Fibroblast of the aortic adventitia (primary cell): ENCODE data around the gene POLQ. TPM values are rescaled to one million over a fixed set of nuclear protein-coding genes. Genes with fewer than 3 reads are reported as not detected.
"Not testable (repeated sequence)": the region's sequence is repeated elsewhere in the genome, so short reads cannot be mapped to it uniquely, and the experiment has no call there.

ENCODE experiments used
- DNase-seq: peaks from one replicate; pipeline ENCODE4 v3.0.0-alpha.2; 2010; ENCODE audit warnings: low read depth
- H3K4me3 ChIP-seq: 2 replicates; pipeline ENCODE4 v1.5.1; 2011; ENCODE audit warnings: low read depth, mild to moderate bottlenecking, control low read depth, low read length, moderate library complexity
- CTCF ChIP-seq: IDR thresholded peaks from 2 replicates; pipeline ENCODE4 v1.5.1; 2011; ENCODE audit warnings: mild to moderate bottlenecking, low read length, control low read depth, inconsistent platforms; ENCODE audit not compliant: insufficient read depth
- total RNA-seq: library from RNA; depleted of rRNA; stranded (reverse); fragments of >200 nt; gene quantifications from 2 replicates; pipeline ENCODE4 v1.2.3, GENCODE V29; 2012; ENCODE audit warnings: low replicate concordance

The POLQ gene
- total RNA-seq, 1 donor: 10.1 TPM

GRCh38 chr3:121399820-121400219 lies 146.0 kb downstream of the POLQ start:
- H3K4me3 ChIP-seq: no peak overlapping the region
- TF ChIP-seq CTCF: no peak
- DNase-seq: no peak

- peak; percentile 4 for DNase-seq
- H3K4me3 ChIP-seq: not testable (repeated sequence)
Measured at GRCh38 chr3:121398051-121398450, 147.7 kb downstream of the POLQ start.

GRCh38 chr3:121395967-121396366 lies 149.8 kb downstream of the POLQ start:
- not testable (repeated sequence) for H3K4me3 ChIP-seq, DNase-seq

GRCh38 chr3:121388308-121388707 lies 157.5 kb downstream of the POLQ start:
- H3K4me3 ChIP-seq, DNase-seq: not testable (repeated sequence)

Other genes starting within 250 kb of the POLQ start
- gene ARGFX, start 22.0 kb upstream of the POLQ start, total RNA-seq: not detected in 2 replicates
- gene FBXO40, start 47.4 kb upstream of the POLQ start, total RNA-seq: under 0.01 TPM in 1 of 2 replicates, not detected in the other
- gene HCLS1, start 114.9 kb upstream of the POLQ start, total RNA-seq: 2.7 and 7.5 TPM in 2 replicates
- 63.2 and 153 TPM in 2 replicates for gene GOLGB1, start 203.8 kb upstream of the POLQ start, total RNA-seq